GM10266 (cell line): ENCODE measurements around the gene SDK1.

Experiments
- DNase-seq: peaks from one replicate; pipeline ENCODE4 v3.0.0; 2012; ENCODE audit errors: extremely low spot score
- CTCF ChIP-seq: IDR thresholded peaks from 2 replicates; pipeline ENCODE4 v1.5.1; 2012; ENCODE audit warnings: mild to moderate bottlenecking, low read depth; ENCODE audit not compliant: control insufficient read depth, insufficient read depth; ENCODE audit errors: missing control alignments

Gene SDK1

GRCh38 chr7:3338161-3338560 lies 37.1 kb downstream of the SDK1 start:
- TF ChIP-seq CTCF = no peak
- no peak for DNase-seq

- no peak for DNase-seq
- no peak for TF ChIP-seq CTCF
Observed at GRCh38 chr7:3345699-3346481, 44.8 kb downstream of the SDK1 start.

- DNase-seq = no peak
- no peak for TF ChIP-seq CTCF
Observed at GRCh38 chr7:3349126-3349525, 48.1 kb downstream of the SDK1 start.

GRCh38 chr7:3356173-3356572 lies 55.1 kb downstream of the SDK1 start:
- DNase-seq = no peak

GRCh38 chr7:3358991-3359390 lies 57.9 kb downstream of the SDK1 start:
- TF ChIP-seq CTCF = no peak
- DNase-seq = no peak

More at GRCh38 chr7:3356173-3356572, 55.1 kb downstream of the SDK1 start:
- TF ChIP-seq CTCF = no peak

- DNase-seq = no peak
- no peak for TF ChIP-seq CTCF
Observed at GRCh38 chr7:3367261-3367660, 66.2 kb downstream of the SDK1 start.

- TF ChIP-seq CTCF = no peak
- DNase-seq = no peak
Observed at GRCh38 chr7:3370068-3370830, 69.2 kb downstream of the SDK1 start.
